Measurements from ENCODE around the gene LMAN2.
"Not testable (repeated sequence)": the region's sequence is repeated elsewhere in the genome, so short reads cannot be mapped to it uniquely, and the experiment has no call there.

LMAN2 gene

GRCh38 chr5:177378884-177379883 lies 27.7 kb upstream of the LMAN2 start:
- DNase-seq (ENCODE audit: low read depth in 2 of 2): no peak

GRCh38 chr5:177377851-177378776 lies 26.6 kb upstream of the LMAN2 start:
- DNase-seq (ENCODE audit: low read depth in 2 of 2): no peak

GRCh38 chr5:177376107-177376506 lies 24.6 kb upstream of the LMAN2 start:
- DNase-seq (ENCODE audit: low read depth in 2 of 2): no peak

- DNase-seq (ENCODE audit: low read depth in 2 of 2): not testable (repeated sequence)
Measured at GRCh38 chr5:177375516-177375915, 24.0 kb upstream of the LMAN2 start.

- no peak for DNase-seq (ENCODE audit: low read depth in 2 of 2)
Measured at GRCh38 chr5:177374211-177374610, 22.7 kb upstream of the LMAN2 start.

- DNase-seq (ENCODE audit: low read depth in 2 of 2): no peak
Measured at GRCh38 chr5:177373806-177374205, 22.3 kb upstream of the LMAN2 start.

- no peak for DNase-seq (ENCODE audit: low read depth in 2 of 2)
Measured at GRCh38 chr5:177372910-177373309, 21.4 kb upstream of the LMAN2 start.

- no peak for DNase-seq (ENCODE audit: low read depth in 2 of 2)
Measured at GRCh38 chr5:177372034-177372896, 20.8 kb upstream of the LMAN2 start.

GRCh38 chr5:177371120-177372033 lies 19.9 kb upstream of the LMAN2 start:
- DNase-seq (ENCODE audit: low read depth in 2 of 2): no peak

GRCh38 chr5:177370488-177371119 lies 19.1 kb upstream of the LMAN2 start:
- peak in 1 of 2 donors; percentile 39 for DNase-seq (ENCODE audit: low read depth in 2 of 2)

GRCh38 chr5:177369645-177370440 lies 18.4 kb upstream of the LMAN2 start:
- no peak for DNase-seq (ENCODE audit: low read depth in 2 of 2)

- no peak for DNase-seq (ENCODE audit: low read depth in 2 of 2)
Measured at GRCh38 chr5:177368869-177369644, 17.6 kb upstream of the LMAN2 start.

- no peak for DNase-seq (ENCODE audit: low read depth in 2 of 2)
Measured at GRCh38 chr5:177367981-177368868, 16.8 kb upstream of the LMAN2 start.

- DNase-seq (ENCODE audit: low read depth in 2 of 2): no peak
Measured at GRCh38 chr5:177367323-177367848, 15.9 kb upstream of the LMAN2 start.

GRCh38 chr5:177366528-177367322 lies 15.3 kb upstream of the LMAN2 start:
- DNase-seq (ENCODE audit: low read depth in 2 of 2): no peak

All from stimulated activated CD8-positive, alpha-beta memory T cell treated with anti-CD3 and anti-CD28 coated beads, Interleukin-2, amount 100 ng/mL, for 1 hour (primary cell).